ENCODE results near the gene TMEM132D. TPM values are rescaled to one million over a fixed set of nuclear protein-coding genes. Genes with fewer than 3 reads are reported as not detected.

The TMEM132D gene
- total and polyA plus RNA-seq, 2 of the 8 experiments (the other 6 are each of a cell fraction or from before 2014, with no cell fraction given), result 3.5 to 10.1 TPM

DNA sequence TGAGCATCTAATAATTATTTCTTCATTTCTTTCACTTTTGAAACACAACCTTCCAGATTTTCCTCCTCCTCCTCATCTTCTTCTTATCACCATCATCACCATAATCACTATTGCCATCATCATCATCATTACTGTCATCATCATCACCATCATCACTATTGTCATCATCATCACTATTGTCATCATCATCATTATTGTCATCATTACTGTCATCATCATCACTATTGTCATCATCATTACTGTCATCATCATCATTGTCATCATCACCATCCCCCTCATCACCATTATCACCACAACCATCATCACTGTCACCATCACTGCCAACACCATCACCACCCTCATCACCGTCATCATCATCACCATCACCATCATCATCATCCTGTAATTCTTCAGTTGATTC lies 400.0 kb downstream of the TMEM132D start:
- Histone ChIP-seq H4K20me1 (replicated peaks in 1 of 2; ENCODE audit: control insufficient read depth in 1 of 2, insufficient read depth in 2 of 2, low read length in 2 of 2) (peaks cover 0 to 3% of the 10 kb centered on the region in 2 experiments), H3K14ac (ENCODE audit: insufficient read length) (no peak overlapping the region), H3K18ac (ENCODE audit: extremely low read depth, low read length) (no peak overlapping the region), H3K23ac (ENCODE audit: insufficient read length) (no peak overlapping the region), H2BK5ac (ENCODE audit: low read depth, low read length) (no peak overlapping the region), H2BK20ac (ENCODE audit: low read length) (no peak overlapping the region), H3K4me1 (replicated peaks in 1 of 4; ENCODE audit: control insufficient read depth in 3 of 4, insufficient read depth in 4 of 4, low read length in 3 of 4) (no peaks in the 10 kb centered on the region), H2BK15ac (ENCODE audit: low read length) (no peak overlapping the region), H4K5ac (ENCODE audit: insufficient read length, low read depth, low read length) (no peak overlapping the region), H4K91ac (replicated peaks; ENCODE audit: insufficient read length, low read length) (no peak overlapping the region), H3K9me3 (ENCODE audit: insufficient read depth in 2 of 2, low read depth in 1 of 2, low read length in 1 of 2) (no peaks in the 10 kb centered on the region), H3K23me2 (ENCODE audit: low read depth, low read length) (peaks cover 3% of the 10 kb centered on the region; the same call in 1 of the 2 replicates), H3K79me1 (ENCODE audit: low read depth, low read length) (no peaks in the 10 kb centered on the region), H2BK120ac (replicated peaks; ENCODE audit: low read depth, low read length) (no peak overlapping the region), H3K79me2 (ENCODE audit: control insufficient read depth in 1 of 2, insufficient read depth in 2 of 2, low read length in 2 of 2) (no peaks in the 10 kb centered on the region; a peak in 1 of 4 replicates), H3K27ac (ENCODE audit: low read depth, low read length) (no peak overlapping the region), H3K4ac (replicated peaks; ENCODE audit: insufficient read length, low read depth, low read length) (no peak overlapping the region), H3K27me3 (replicated peaks in 1 of 4; ENCODE audit: control insufficient read depth in 3 of 4, extremely low read depth in 1 of 4, insufficient read depth in 3 of 4, low read length in 3 of 4) (no peaks in the 10 kb centered on the region), H2BK12ac (ENCODE audit: low read depth, low read length) (no peak overlapping the region), H3K4me3 (ENCODE audit: extremely low read depth in 1 of 4, insufficient read depth in 2 of 4, low read depth in 3 of 4, low read length in 4 of 4) (no peak overlapping the region), H2AFZ (ENCODE audit: low read length) (no peak overlapping the region), H4K8ac (ENCODE audit: extremely low read depth, insufficient read depth, low read length) (no peak overlapping the region), H3K56ac (replicated peaks; ENCODE audit: insufficient read length, low read depth, low read length) (no peak overlapping the region), H2AK5ac (ENCODE audit: low read depth, low read length) (no peak overlapping the region; the same call in 1 of the 2 replicates), H3K9ac (replicated peaks in 1 of 4; ENCODE audit: extremely low read depth in 1 of 4, low read depth in 3 of 4, low read length in 3 of 4) (no peak overlapping the region), H3K36me3 (ENCODE audit: control insufficient read depth in 2 of 4, insufficient read depth in 4 of 4, low read length in 3 of 4) (no peaks in the 10 kb centered on the region), H3K4me2 (ENCODE audit: insufficient read depth in 1 of 2, low read depth in 2 of 2, low read length in 2 of 2) (no peak overlapping the region)
- DNase-seq (ENCODE audit: low read depth in 1 of 2, low spot score in 2 of 2), result no peak
- TF ChIP-seq, protein P1, sequence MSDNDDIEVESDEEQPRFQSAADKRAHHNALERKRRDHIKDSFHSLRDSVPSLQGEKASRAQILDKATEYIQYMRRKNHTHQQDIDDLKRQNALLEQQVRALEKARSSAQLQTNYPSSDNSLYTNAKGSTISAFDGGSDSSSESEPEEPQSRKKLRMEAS (IDR thresholded peaks at IDR 0.05), result no peak
- TF ChIP-seq EP300 (IDR thresholded peaks at IDR 0.05; ENCODE audit: borderline replicate concordance in 1 of 2, low read depth in 2 of 2, low read length in 2 of 2) (no peak), FOSL1 (IDR thresholded peaks at IDR 0.05; ENCODE audit: insufficient read depth, low read depth, low read length) (no peak), SP1 (IDR thresholded peaks at IDR 0.05; ENCODE audit: low read depth, low read length) (no peak), SIX5 (IDR thresholded peaks at IDR 0.05; ENCODE audit: low read depth, low read length) (no peak), CHD2 (IDR thresholded peaks at IDR 0.05; ENCODE audit: low read length) (no peak), RXRA (IDR thresholded peaks at IDR 0.05; ENCODE audit: insufficient read depth, low read depth, low read length) (no peak), RNF2 (IDR thresholded peaks at IDR 0.05; ENCODE audit: borderline replicate concordance, low read depth, low read length, missing control alignments, poor library complexity, severe bottlenecking) (no peak), GABPA (IDR thresholded peaks at IDR 0.05; ENCODE audit: borderline replicate concordance, insufficient read depth, low read length) (no peak)
- TF ChIP-seq, protein P2, sequence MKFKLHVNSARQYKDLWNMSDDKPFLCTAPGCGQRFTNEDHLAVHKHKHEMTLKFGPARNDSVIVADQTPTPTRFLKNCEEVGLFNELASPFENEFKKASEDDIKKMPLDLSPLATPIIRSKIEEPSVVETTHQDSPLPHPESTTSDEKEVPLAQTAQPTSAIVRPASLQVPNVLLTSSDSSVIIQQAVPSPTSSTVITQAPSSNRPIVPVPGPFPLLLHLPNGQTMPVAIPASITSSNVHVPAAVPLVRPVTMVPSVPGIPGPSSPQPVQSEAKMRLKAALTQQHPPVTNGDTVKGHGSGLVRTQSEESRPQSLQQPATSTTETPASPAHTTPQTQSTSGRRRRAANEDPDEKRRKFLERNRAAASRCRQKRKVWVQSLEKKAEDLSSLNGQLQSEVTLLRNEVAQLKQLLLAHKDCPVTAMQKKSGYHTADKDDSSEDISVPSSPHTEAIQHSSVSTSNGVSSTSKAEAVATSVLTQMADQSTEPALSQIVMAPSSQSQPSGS (IDR thresholded peaks at IDR 0.05; ENCODE audit: low read length), result no peak
- WGBS, 2 experiments (ENCODE audit: extremely low coverage in 1 of 2, insufficient coverage in 1 of 2, insufficient read length in 1 of 2, insufficient replicate concordance in 2 of 2, low coverage in 1 of 2, low lambda C conversion rate in 2 of 2, missing lambda C conversion rate in 1 of 2), result 100% methylated on average over 1 of the region's 1 CpG; no CpG with 5 or more reads in 1 of the 2 experiments
- POLR2A ChIA-PET (ENCODE audit: partially characterized antibody), result no interaction called here
- CTCF ChIA-PET (ENCODE audit: partially characterized antibody), result interaction anchor here (0.9 kb wide), 1 partner anchor 9 kb away, joined by 3 read pairs; no protein-coding TSS in a partner anchor
- no peak for FAIRE-seq

Measured in H1 (cell line).